HG03565 (cell line): ENCODE results near the gene PI4KA.
"Not testable (repeated sequence)": the region's sequence is repeated elsewhere in the genome, so short reads cannot be mapped to it uniquely, and the experiment has no call there.

ENCODE experiments used
- ATAC-seq: cut with Tn5 transposase; IDR thresholded peaks from one replicate; pipeline ENCODE4 v1.9.1; 2021; ENCODE audit warnings: mild to moderate bottlenecking, moderate library complexity; ENCODE audit not compliant: unreplicated experiment

Gene PI4KA

GRCh38 chr22:20671409-20672081, 187.1 kb downstream of the PI4KA start:
- ATAC-seq = no peak

- ATAC-seq = not testable (repeated sequence)
Measured at GRCh38 chr22:20670457-20671261, 188.0 kb downstream of the PI4KA start.

- ATAC-seq = not testable (repeated sequence)
Measured at GRCh38 chr22:20669884-20670283, 188.7 kb downstream of the PI4KA start.

GRCh38 chr22:20669471-20669870, 189.1 kb downstream of the PI4KA start:
- ATAC-seq = not testable (repeated sequence)

- ATAC-seq = not testable (repeated sequence)
Measured at GRCh38 chr22:20668769-20669168, 189.8 kb downstream of the PI4KA start.

GRCh38 chr22:20668226-20668625, 190.4 kb downstream of the PI4KA start:
- ATAC-seq = not testable (repeated sequence)

GRCh38 chr22:20667548-20667947, 191.1 kb downstream of the PI4KA start:
- ATAC-seq = not testable (repeated sequence)

GRCh38 chr22:20666560-20666959, 192.1 kb downstream of the PI4KA start:
- ATAC-seq = no peak

- no peak for ATAC-seq
Measured at GRCh38 chr22:20664594-20664959, 194.0 kb downstream of the PI4KA start.

- ATAC-seq = no peak
Measured at GRCh38 chr22:20663941-20664593, 194.5 kb downstream of the PI4KA start.

- ATAC-seq = no peak
Measured at GRCh38 chr22:20663137-20663828, 195.3 kb downstream of the PI4KA start.

GRCh38 chr22:20662524-20663036, 196.0 kb downstream of the PI4KA start:
- ATAC-seq = not testable (repeated sequence)

GRCh38 chr22:20661473-20661872, 197.1 kb downstream of the PI4KA start:
- no peak for ATAC-seq

- ATAC-seq = no peak
Measured at GRCh38 chr22:20660441-20661054, 198.1 kb downstream of the PI4KA start.

GRCh38 chr22:20659920-20660319, 198.7 kb downstream of the PI4KA start:
- ATAC-seq = no peak

- ATAC-seq = no peak
Measured at GRCh38 chr22:20659258-20659657, 199.4 kb downstream of the PI4KA start.

GRCh38 chr22:20658433-20659222, 200.0 kb downstream of the PI4KA start:
- no peak for ATAC-seq

GRCh38 chr22:20657963-20658362, 200.6 kb downstream of the PI4KA start:
- no peak for ATAC-seq
